ENCODE results near the gene RGPD8.

Gene RGPD8

GRCh38 chr2:112345030-112346027 lies 88.1 kb downstream of the RGPD8 start:
- no peaks in the 10 kb centered on the region for H3K27me3 ChIP-seq (ENCODE audit: control insufficient read depth, insufficient read depth, low read length)
- H3K9ac ChIP-seq (ENCODE audit: low read depth, low read length), result no peak overlapping the region
- no peak overlapping the region for H3K4me3 ChIP-seq (ENCODE audit: low read length)
- H3K4me2 ChIP-seq (ENCODE audit: low read length), result no peak overlapping the region
- H3K4me1 ChIP-seq (ENCODE audit: control insufficient read depth, insufficient read depth, low read length), result no peaks in the 10 kb centered on the region
- H3K9me3 ChIP-seq (replicated peaks; ENCODE audit: low read length), result no peaks in the 10 kb centered on the region
- no peaks in the 10 kb centered on the region for H3K36me3 ChIP-seq (ENCODE audit: insufficient read depth, low read length)

GRCh38 chr2:112343827-112344585 lies 89.4 kb downstream of the RGPD8 start:
- Histone ChIP-seq H3K27me3 (ENCODE audit: control insufficient read depth, insufficient read depth, low read length) (no peaks in the 10 kb centered on the region), H3K9ac (ENCODE audit: low read depth, low read length) (no peak overlapping the region), H3K9me3 (replicated peaks; ENCODE audit: low read length) (no peaks in the 10 kb centered on the region), H3K4me3 (ENCODE audit: low read length) (no peak overlapping the region), H3K4me2 (ENCODE audit: low read length) (no peak overlapping the region), H3K4me1 (ENCODE audit: control insufficient read depth, insufficient read depth, low read length) (no peaks in the 10 kb centered on the region), H3K36me3 (ENCODE audit: insufficient read depth, low read length) (no peaks in the 10 kb centered on the region)

- no peaks in the 10 kb centered on the region for H3K4me1 ChIP-seq (ENCODE audit: control insufficient read depth, insufficient read depth, low read length)
- H3K4me3 ChIP-seq (ENCODE audit: low read length), result no peak overlapping the region
- no peak overlapping the region for H3K4me2 ChIP-seq (ENCODE audit: low read length)
- no peak overlapping the region for H3K9ac ChIP-seq (ENCODE audit: low read depth, low read length)
- no peaks in the 10 kb centered on the region for H3K36me3 ChIP-seq (ENCODE audit: insufficient read depth, low read length)
- no peaks in the 10 kb centered on the region for H3K9me3 ChIP-seq (replicated peaks; ENCODE audit: low read length)
- no peaks in the 10 kb centered on the region for H3K27me3 ChIP-seq (ENCODE audit: control insufficient read depth, insufficient read depth, low read length)
Measured at GRCh38 chr2:112342067-112342550, 91.3 kb downstream of the RGPD8 start.

GRCh38 chr2:112340475-112341267 lies 92.8 kb downstream of the RGPD8 start:
- H3K9ac ChIP-seq (ENCODE audit: low read depth, low read length), result no peak overlapping the region
- no peak overlapping the region for H3K4me3 ChIP-seq (ENCODE audit: low read length)
- no peaks in the 10 kb centered on the region for H3K36me3 ChIP-seq (ENCODE audit: insufficient read depth, low read length)
- H3K4me1 ChIP-seq (ENCODE audit: control insufficient read depth, insufficient read depth, low read length), result no peaks in the 10 kb centered on the region
- H3K4me2 ChIP-seq (ENCODE audit: low read length), result no peak overlapping the region
- H3K27me3 ChIP-seq (ENCODE audit: control insufficient read depth, insufficient read depth, low read length), result no peaks in the 10 kb centered on the region
- H3K9me3 ChIP-seq (replicated peaks; ENCODE audit: low read length), result no peaks in the 10 kb centered on the region

GRCh38 chr2:112339986-112340385 lies 93.5 kb downstream of the RGPD8 start:
- Histone ChIP-seq H3K36me3 (ENCODE audit: insufficient read depth, low read length) (no peaks in the 10 kb centered on the region), H3K27me3 (ENCODE audit: control insufficient read depth, insufficient read depth, low read length) (no peaks in the 10 kb centered on the region), H3K4me2 (ENCODE audit: low read length) (no peak overlapping the region), H3K4me3 (ENCODE audit: low read length) (no peak overlapping the region), H3K9me3 (replicated peaks; ENCODE audit: low read length) (no peaks in the 10 kb centered on the region), H3K4me1 (ENCODE audit: control insufficient read depth, insufficient read depth, low read length) (no peaks in the 10 kb centered on the region), H3K9ac (ENCODE audit: low read depth, low read length) (no peak overlapping the region)

GRCh38 chr2:112335600-112335999 lies 97.8 kb downstream of the RGPD8 start:
- Histone ChIP-seq H3K4me1 (ENCODE audit: control insufficient read depth, insufficient read depth, low read length) (no peaks in the 10 kb centered on the region), H3K36me3 (ENCODE audit: insufficient read depth, low read length) (peaks cover 7% of the 10 kb centered on the region), H3K4me3 (ENCODE audit: low read length) (no peak overlapping the region)

GRCh38 chr2:112332123-112332696 lies 101.2 kb downstream of the RGPD8 start:
- Histone ChIP-seq H3K9ac (ENCODE audit: low read depth, low read length) (no peak overlapping the region), H3K9me3 (replicated peaks; ENCODE audit: low read length) (no peaks in the 10 kb centered on the region), H3K4me2 (ENCODE audit: low read length) (no peak overlapping the region), H3K36me3 (ENCODE audit: insufficient read depth, low read length) (peaks cover 7% of the 10 kb centered on the region), H3K4me1 (ENCODE audit: control insufficient read depth, insufficient read depth, low read length) (no peaks in the 10 kb centered on the region), H3K4me3 (ENCODE audit: low read length) (no peak overlapping the region), H3K27me3 (ENCODE audit: control insufficient read depth, insufficient read depth, low read length) (no peaks in the 10 kb centered on the region)

More at GRCh38 chr2:112335600-112335999, 97.8 kb downstream of the RGPD8 start:
- H3K27me3 ChIP-seq (ENCODE audit: control insufficient read depth, insufficient read depth, low read length), result no peaks in the 10 kb centered on the region
- no peak overlapping the region for H3K9ac ChIP-seq (ENCODE audit: low read depth, low read length)
- no peak overlapping the region for H3K4me2 ChIP-seq (ENCODE audit: low read length)
- no peaks in the 10 kb centered on the region for H3K9me3 ChIP-seq (replicated peaks; ENCODE audit: low read length)

GRCh38 chr2:112322919-112323318 lies 110.5 kb downstream of the RGPD8 start:
- H3K4me2 ChIP-seq (ENCODE audit: low read length), result no peak overlapping the region
- no peaks in the 10 kb centered on the region for H3K36me3 ChIP-seq (ENCODE audit: insufficient read depth, low read length)
- no peak overlapping the region for H3K9ac ChIP-seq (ENCODE audit: low read depth, low read length)
- no peak overlapping the region for H3K4me3 ChIP-seq (ENCODE audit: low read length)
- H3K4me1 ChIP-seq (ENCODE audit: control insufficient read depth, insufficient read depth, low read length), result peaks cover 14% of the 10 kb centered on the region
- H3K9me3 ChIP-seq (replicated peaks; ENCODE audit: low read length), result no peaks in the 10 kb centered on the region
- H3K27me3 ChIP-seq (ENCODE audit: control insufficient read depth, insufficient read depth, low read length), result no peaks in the 10 kb centered on the region

GRCh38 chr2:112321375-112322320 lies 111.8 kb downstream of the RGPD8 start:
- Histone ChIP-seq H3K4me1 (ENCODE audit: control insufficient read depth, insufficient read depth, low read length) (peaks cover 21% of the 10 kb centered on the region), H3K27me3 (ENCODE audit: control insufficient read depth, insufficient read depth, low read length) (no peaks in the 10 kb centered on the region), H3K36me3 (ENCODE audit: insufficient read depth, low read length) (no peaks in the 10 kb centered on the region), H3K9ac (ENCODE audit: low read depth, low read length) (peak overlapping the region; percentile 34), H3K4me2 (ENCODE audit: low read length) (peak overlapping the region; percentile 47), H3K4me3 (ENCODE audit: low read length) (no peak overlapping the region), H3K9me3 (replicated peaks; ENCODE audit: low read length) (no peaks in the 10 kb centered on the region)
